Kidney (tissue), 14 donors: ENCODE measurements around the gene ZNF750. TPM values are rescaled to one million over a fixed set of nuclear protein-coding genes. Genes with fewer than 3 reads are reported as not detected.

ENCODE experiments used
- DNase-seq, 5 donors: peaks; one replicate each; pipeline ENCODE4 v3.0.0-alpha.2; 2013 to 2020
- FAIRE-seq: peaks from 2 replicates; lab custom pipeline; 2012; peaks lifted over from hg19 to GRCh38; lab: Jason Lieb, UNC
- H3K27ac ChIP-seq, 2 donors: one replicate each; pipeline ENCODE4 v1.7.0; 2013; ENCODE audit warnings: low read depth in 2 of 2, low read length in 2 of 2, inconsistent platforms in 1 of 2
- H3K27me3 ChIP-seq: one replicate; pipeline ENCODE4 v1.7.1; 2013; ENCODE audit warnings: low read length, inconsistent platforms; ENCODE audit not compliant: control insufficient read depth, insufficient read depth
- H3K36me3 ChIP-seq, 3 donors: one replicate each; pipeline versions ENCODE4 v1.7.0 to v1.7.1; 2013; ENCODE audit warnings: low read length in 3 of 3, control low read depth in 1 of 3, inconsistent platforms in 1 of 3; ENCODE audit not compliant: insufficient read depth in 3 of 3, control insufficient read depth in 2 of 3
- H3K4me1 ChIP-seq, 3 donors: one replicate each; pipeline versions ENCODE4 v1.7.0 to v1.7.1; 2013; ENCODE audit warnings: low read length in 3 of 3, inconsistent platforms in 1 of 3, low read depth in 1 of 3; ENCODE audit not compliant: control insufficient read depth in 2 of 3, insufficient read depth in 2 of 3
- H3K4me3 ChIP-seq, 3 donors: one replicate each; pipeline versions ENCODE4 v1.7.0 to v1.8.1; 2013; ENCODE audit warnings: low read length in 3 of 3, control low read depth in 1 of 3, inconsistent platforms in 1 of 3
- H3K9ac ChIP-seq, 3 donors: one replicate each; pipeline versions ENCODE4 v1.7.0 to v1.7.1; 2013; ENCODE audit warnings: low read length in 3 of 3, control low read depth in 1 of 3, inconsistent platforms in 1 of 3
- H3K9me3 ChIP-seq, 3 donors: one replicate each; pipeline versions ENCODE4 v1.7.0 to v1.7.1; 2013; ENCODE audit warnings: low read length in 3 of 3, control low read depth in 1 of 3, inconsistent platforms in 1 of 3; ENCODE audit not compliant: control insufficient read depth in 2 of 3, insufficient read depth in 1 of 3
- intact Hi-C: fragments of 100-400 bp; cut with DNase I; formaldehyde crosslinking; loops from one replicate; pipeline ENCODE4 v1.11.1; 2022
- polyA plus RNA-seq: library from polyadenylated mRNA; stranded (reverse); fragments of 350-450 nt; fragmentation: Illumina TruSeq; extraction: RNeasy Lipid Tissue Mini Kit (QIAGEN cat#74804); gene quantifications from one replicate; pipeline ENCODE4 v1.2.3, GENCODE V29; 2014; ENCODE audit warnings: low read depth, low replicate concordance; ENCODE audit not compliant: insufficient read depth
- total RNA-seq: library from RNA; stranded (reverse); fragmentation: NEBNext Ultra II Directional; extraction: Animal tissue kit (Norgen Biotek cat#: 25700); gene quantifications from one replicate; pipeline ENCODE4 v1.2.1, GENCODE V29; 2021
- TF ChIP-seq, protein P1 (sequence below): IDR thresholded peaks from 3 replicates; pipeline ENCODE4 v1.5.1; 2012; ENCODE audit warnings: mild to moderate bottlenecking, moderate library complexity, borderline replicate concordance; ENCODE audit not compliant: insufficient read depth; ENCODE audit errors: extremely low read depth
- donor health status: control.
- donor health status: control.
- donor health status: control.
- donor health status: control.
- donor health status: control.
- donor health status: DM: yes; HTN: yes; CAD: no.
- donor health status: Normal renal cell carcinoma (clear cell type).

The ZNF750 gene
- total and polyA plus RNA-seq, 2 donors from 2014 or later = 0.25 to 0.30 TPM

DNA sequence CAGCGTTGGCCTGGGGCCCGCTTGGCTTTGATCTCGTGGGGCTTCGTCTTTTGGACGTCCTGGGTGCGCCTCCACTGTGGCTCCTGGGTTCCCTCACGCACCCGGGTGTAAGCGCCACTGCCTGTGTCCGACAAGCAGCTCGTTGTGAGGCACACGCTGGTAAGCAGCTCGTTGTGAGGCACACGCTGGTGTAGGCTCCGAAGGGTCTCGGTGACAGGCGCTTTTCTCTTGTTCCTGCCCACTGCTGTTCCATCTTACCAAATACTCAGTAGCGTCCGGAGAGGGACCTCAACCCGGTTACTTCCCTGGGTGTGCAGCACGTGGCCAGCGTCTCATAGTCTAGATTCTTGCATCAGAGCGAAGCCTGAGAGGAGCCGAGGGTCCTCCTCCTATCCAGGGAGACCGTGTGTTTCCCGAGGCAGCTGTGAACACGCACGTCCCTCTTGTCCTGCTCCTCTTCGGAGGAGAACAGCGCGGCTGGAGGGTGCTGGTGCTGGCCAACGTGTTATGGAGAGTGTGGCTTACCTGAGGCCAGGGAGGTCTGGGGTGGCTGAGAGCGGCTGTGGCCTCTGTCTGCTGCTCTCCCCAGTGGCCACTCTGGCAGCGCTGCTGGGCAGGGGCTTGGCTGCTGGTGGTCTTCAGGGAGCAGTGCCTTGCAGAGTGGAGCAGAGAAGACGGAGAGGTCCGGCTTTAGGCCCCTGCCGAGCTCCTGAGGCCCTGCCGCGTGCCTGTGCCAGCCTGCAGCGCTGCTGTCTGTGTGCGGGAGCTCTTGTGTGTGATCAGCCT, 32.1 kb upstream of the ZNF750 start:
- FAIRE-seq (no peak), DNase-seq (peak in 2 of 5 donors; percentile 37 to 55)
- intact Hi-C loops = no loop called here

DNA sequence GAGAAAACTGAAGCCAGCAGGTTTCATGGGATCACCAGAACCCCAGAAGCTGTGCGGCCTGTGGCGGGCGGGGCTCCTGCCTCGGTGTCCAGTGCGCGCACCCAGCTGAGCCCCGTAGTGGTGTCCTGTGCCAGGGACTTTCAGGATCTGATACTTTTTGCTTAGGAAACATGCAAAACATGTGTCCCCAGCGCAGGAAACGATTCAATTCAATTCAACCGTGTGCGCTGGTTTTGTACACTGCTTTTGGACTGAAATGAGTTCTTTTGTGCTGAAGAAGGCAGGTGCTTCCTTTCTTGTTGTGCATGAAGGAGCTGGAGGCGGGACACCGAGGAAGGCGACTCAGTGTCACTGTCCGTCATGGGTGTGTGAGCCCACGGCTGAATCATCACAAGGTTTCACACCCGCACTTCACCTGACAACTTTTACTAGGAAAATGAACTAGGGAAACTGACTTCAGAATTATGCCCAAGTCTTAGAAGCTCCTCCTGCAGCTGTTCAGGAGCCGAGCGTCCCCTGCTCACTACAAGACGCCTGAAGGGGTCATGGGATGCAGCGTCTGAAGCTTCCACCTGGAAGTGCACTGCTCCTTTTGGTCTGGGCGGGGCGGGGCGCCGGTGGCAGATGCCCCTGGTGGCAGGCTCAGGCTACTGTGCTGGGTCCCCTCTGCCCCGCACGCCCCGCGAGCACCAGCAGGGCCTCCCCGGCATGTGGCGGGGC, 31.4 kb upstream of the ZNF750 start:
- Histone ChIP-seq H3K4me1 (peaks cover 0 to 4% (median 0%) of the 10 kb centered on the region in 3 donors), H3K9ac (no peak overlapping the region), H3K27ac (no peak overlapping the region), H3K27me3 (no peaks in the 10 kb centered on the region), H3K36me3 (peaks cover 0 to 10% (median 3%) of the 10 kb centered on the region in 3 donors), H3K4me3 (no peak overlapping the region), H3K9me3 (no peaks in the 10 kb centered on the region)
- DNase-seq = peak in 3 of 5 donors; percentile 35 to 74 (median 56)
- intact Hi-C loops = no loop called here
- no peak for FAIRE-seq
- TF ChIP-seq, protein P1, sequence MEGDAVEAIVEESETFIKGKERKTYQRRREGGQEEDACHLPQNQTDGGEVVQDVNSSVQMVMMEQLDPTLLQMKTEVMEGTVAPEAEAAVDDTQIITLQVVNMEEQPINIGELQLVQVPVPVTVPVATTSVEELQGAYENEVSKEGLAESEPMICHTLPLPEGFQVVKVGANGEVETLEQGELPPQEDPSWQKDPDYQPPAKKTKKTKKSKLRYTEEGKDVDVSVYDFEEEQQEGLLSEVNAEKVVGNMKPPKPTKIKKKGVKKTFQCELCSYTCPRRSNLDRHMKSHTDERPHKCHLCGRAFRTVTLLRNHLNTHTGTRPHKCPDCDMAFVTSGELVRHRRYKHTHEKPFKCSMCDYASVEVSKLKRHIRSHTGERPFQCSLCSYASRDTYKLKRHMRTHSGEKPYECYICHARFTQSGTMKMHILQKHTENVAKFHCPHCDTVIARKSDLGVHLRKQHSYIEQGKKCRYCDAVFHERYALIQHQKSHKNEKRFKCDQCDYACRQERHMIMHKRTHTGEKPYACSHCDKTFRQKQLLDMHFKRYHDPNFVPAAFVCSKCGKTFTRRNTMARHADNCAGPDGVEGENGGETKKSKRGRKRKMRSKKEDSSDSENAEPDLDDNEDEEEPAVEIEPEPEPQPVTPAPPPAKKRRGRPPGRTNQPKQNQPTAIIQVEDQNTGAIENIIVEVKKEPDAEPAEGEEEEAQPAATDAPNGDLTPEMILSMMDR = no peak

More for the DNA sequence above, 32.1 kb upstream of the ZNF750 start:
- Histone ChIP-seq H3K9ac (no peak overlapping the region), H3K36me3 (peaks cover 0 to 10% (median 3%) of the 10 kb centered on the region in 3 donors), H3K27ac (no peak overlapping the region), H3K4me3 (no peak overlapping the region), H3K4me1 (peaks cover 0 to 2% (median 0%) of the 10 kb centered on the region in 3 donors), H3K9me3 (no peaks in the 10 kb centered on the region), H3K27me3 (no peaks in the 10 kb centered on the region)
- TF ChIP-seq, protein P1 = no peak

- TF ChIP-seq, protein P1 = no peak
- Histone ChIP-seq H3K9ac (no peak overlapping the region), H3K36me3 (peaks cover 0 to 10% (median 3%) of the 10 kb centered on the region in 3 donors), H3K4me3 (no peak overlapping the region), H3K4me1 (peaks cover 0 to 5% (median 0%) of the 10 kb centered on the region in 3 donors), H3K27me3 (no peaks in the 10 kb centered on the region), H3K9me3 (no peaks in the 10 kb centered on the region), H3K27ac (no peak overlapping the region)
- intact Hi-C loops = no loop called here
- no peak for FAIRE-seq
- DNase-seq = peak in 1 of 5 donors; percentile 33
These were observed 30.7 kb upstream of the ZNF750 start for GRCh38 chr17:82870541-82870940.
